CD4-positive, alpha-beta T cell (primary cell): ENCODE data around the gene AADACL4. TPM values are rescaled to one million over a fixed set of nuclear protein-coding genes. Genes with fewer than 3 reads are reported as not detected.
A peak's percentile ranks its signal among the peaks of the same experiment; 100 is the strongest.

Experiments
- ATAC-seq: fragments of 200-7000 bp; cut with Tn5 transposase; one replicate; pipeline ENCODE4 v1.10.0; 2022; ENCODE audit warnings: mild to moderate bottlenecking; ENCODE audit not compliant: poor library complexity
- CTCF ChIA-PET: fragments of 350-600 bp; sonication (Branson Sonifier 250); formaldehyde crosslinking; loops from one replicate; lab custom pipeline; 2021; ENCODE audit warnings: antibody characterized with exemption, inconsistent platforms; lab: Charles Lee
- POLR2A ChIA-PET: fragments of 350-600 bp; sonication (Branson Sonifier 250); formaldehyde crosslinking; loops from one replicate; lab custom pipeline; 2021; ENCODE audit warnings: antibody characterized with exemption, inconsistent platforms; lab: Charles Lee
- DNase-seq, 14 experiments: peaks; one replicate each; pipeline ENCODE4 v3.0.0-alpha.2; 2013 to 2020; ENCODE audit warnings: mixed read lengths in 2 of 14
- H3K27ac ChIP-seq, 2 donors: one replicate each; pipeline versions ENCODE4 v1.5.1 to v1.7.0; 2013; ENCODE audit warnings: low read length in 2 of 2, low read depth in 1 of 2, mild to moderate bottlenecking in 1 of 2
- H3K27me3 ChIP-seq, 2 experiments: 1 replicate in 1 of 2; 2 replicates in 1 of 2; pipeline versions ENCODE4 v1.6.1 to v1.7.0; 2013; ENCODE audit warnings: low read length in 2 of 2, control low read depth in 1 of 2, mild to moderate bottlenecking in 1 of 2, moderate library complexity in 1 of 2; ENCODE audit not compliant: insufficient read depth in 2 of 2, control insufficient read depth in 1 of 2
- H3K36me3 ChIP-seq: one replicate; pipeline ENCODE4 v1.6.1; 2013; ENCODE audit warnings: low read length, control low read depth; ENCODE audit not compliant: insufficient read depth
- H3K4me1 ChIP-seq: one replicate; pipeline ENCODE4 v1.6.1; 2013; ENCODE audit warnings: low read length, control low read depth; ENCODE audit not compliant: insufficient read depth
- H3K4me3 ChIP-seq: one replicate; pipeline ENCODE4 v1.5.1; 2013; ENCODE audit warnings: mild to moderate bottlenecking, low read length, moderate library complexity
- H3K9me3 ChIP-seq, 2 experiments: 1 replicate in 1 of 2; 2 replicates in 1 of 2; pipeline versions ENCODE4 v1.6.1 to v1.7.0; 2013; ENCODE audit warnings: low read length in 2 of 2, mild to moderate bottlenecking in 2 of 2, control low read depth in 1 of 2, moderate library complexity in 1 of 2; ENCODE audit not compliant: control insufficient read depth in 1 of 2, insufficient read depth in 1 of 2
- H3K27ac Mint-ChIP-seq: one replicate; pipeline ENCODE4 v1.8.0; 2020; ENCODE audit warnings: mixed read lengths
- H3K27me3 Mint-ChIP-seq: one replicate; pipeline ENCODE4 v1.8.0; 2021; ENCODE audit warnings: mixed read lengths
- H3K36me3 Mint-ChIP-seq: one replicate; pipeline ENCODE4 v1.8.0; 2021; ENCODE audit warnings: low read depth, mixed read lengths
- H3K4me1 Mint-ChIP-seq: one replicate; pipeline ENCODE4 v1.8.0; 2021; ENCODE audit warnings: low read depth, mixed read lengths
- H3K4me3 Mint-ChIP-seq: one replicate; pipeline ENCODE4 v1.8.0; 2020; ENCODE audit warnings: mild to moderate bottlenecking, mixed read lengths
- H3K9me3 Mint-ChIP-seq: one replicate; pipeline ENCODE4 v1.8.0; 2020; ENCODE audit warnings: mixed read lengths
- CTCF ChIP-seq: fragments of 200-600 bp; IDR thresholded peaks from one replicate; pipeline ENCODE4 v1.8.0; 2022; ENCODE audit warnings: antibody characterized with exemption, mild to moderate bottlenecking
- intact Hi-C, 2 experiments: fragments of 100-400 bp; cut with DNase I in 1 of 2; cut with micrococcal nuclease in 1 of 2; formaldehyde crosslinking; loops; one replicate each; pipeline versions ENCODE4 v1.15.1 to v1.9.0; 2023 to 2025; cut with DNase I, micrococcal nuclease
- total RNA-seq, 174 experiments: library from RNA in 2 of 174; stranded (reverse) in 2 of 174; gene quantifications; one replicate each; pipeline ENCODE4 v1.2.3 and lab custom pipeline; 2021 to 2026

The AADACL4 gene
- total RNA-seq, 2 experiments from 2014 or later: not detected

GRCh38 chr1:12615865-12616708 lies 27.8 kb upstream of the AADACL4 start:
- ATAC-seq: no peak
- Histone ChIP-seq H3K4me1 (peaks cover 79% of the 10 kb centered on the region), H3K9me3 (no peaks in the 10 kb centered on the region), H3K4me3 (peak overlapping the region; percentile 79), H3K27ac (peak overlapping the region in 1 of 2 donors; percentile 84), H3K36me3 (peaks cover 3% of the 10 kb centered on the region), H3K27me3 (no peaks in the 10 kb centered on the region)
- peaks cover 78% of the 10 kb centered on the region for H3K4me1 Mint-ChIP-seq
- POLR2A ChIA-PET: interaction anchor here (0.7 to 6.4 kb wide), 12 partner anchors 10 to 466 kb away, joined by 3 to 161 read pairs (median 6); no protein-coding TSS in a partner anchor
- DNase-seq: peak in 4 of 14 experiments; percentile 9 to 43 (median 34)
- no peak for TF ChIP-seq CTCF
- H3K9me3 Mint-ChIP-seq: no peaks in the 10 kb centered on the region
- peak overlapping the region; percentile 99 for H3K4me3 Mint-ChIP-seq
- CTCF ChIA-PET: interaction anchor here (7.0 kb wide), 1 partner anchor 15 kb away, joined by 78 read pairs; no protein-coding TSS in a partner anchor
- peaks cover 57% of the 10 kb centered on the region for H3K36me3 Mint-ChIP-seq
- peak overlapping the region; percentile 88 for H3K27ac Mint-ChIP-seq
- intact Hi-C loops: loop anchor here (5.0 to 10.0 kb wide), 5 partner anchors 104 to 499 kb away; no protein-coding TSS in a partner anchor
- H3K27me3 Mint-ChIP-seq: no peaks in the 10 kb centered on the region

GRCh38 chr1:12616709-12617373 lies 27.0 kb upstream of the AADACL4 start:
- ATAC-seq: no peak
- Mint-ChIP-seq H3K4me3 (peak overlapping the region; percentile 99), H3K9me3 (no peaks in the 10 kb centered on the region), H3K4me1 (peaks cover 72% of the 10 kb centered on the region), H3K36me3 (peaks cover 52% of the 10 kb centered on the region), H3K27me3 (no peaks in the 10 kb centered on the region), H3K27ac (peak overlapping the region; percentile 88)
- H3K4me3 ChIP-seq: peak overlapping the region; percentile 79
- no peaks in the 10 kb centered on the region for H3K9me3 ChIP-seq
- ChIA-PET POLR2A (interaction anchor here (0.7 to 6.4 kb wide), 14 partner anchors 11 to 466 kb away, joined by 3 to 161 read pairs (median 4); no protein-coding TSS in a partner anchor), CTCF (interaction anchor here (3.8 to 7.0 kb wide), 2 partner anchors 16 to 106 kb away, joined by 26 to 78 read pairs; no protein-coding TSS in a partner anchor)
- no peaks in the 10 kb centered on the region for H3K27me3 ChIP-seq
- intact Hi-C loops: loop anchor here (5.0 to 10.0 kb wide), 5 partner anchors 105 to 500 kb away; no protein-coding TSS in a partner anchor
- H3K27ac ChIP-seq: peak overlapping the region in 1 of 2 donors; percentile 84
- no peaks in the 10 kb centered on the region for H3K36me3 ChIP-seq
- peak in 8 of 14 experiments; percentile 9 to 55 (median 34) for DNase-seq
- no peak for TF ChIP-seq CTCF
- H3K4me1 ChIP-seq: peaks cover 77% of the 10 kb centered on the region

GRCh38 chr1:12617511-12617900 lies 26.4 kb upstream of the AADACL4 start:
- CTCF ChIA-PET: interaction anchor here (0.7 to 7.0 kb wide), 4 partner anchors 17 to 248 kb away, joined by 3 to 78 read pairs (median 15); no protein-coding TSS in a partner anchor
- peak overlapping the region; percentile 25 to 84 for H3K27ac ChIP-seq
- ATAC-seq: peak; percentile 33
- Mint-ChIP-seq H3K4me1 (peaks cover 67% of the 10 kb centered on the region), H3K4me3 (peak overlapping the region; percentile 99), H3K27me3 (no peaks in the 10 kb centered on the region), H3K27ac (peak overlapping the region; percentile 88), H3K9me3 (no peaks in the 10 kb centered on the region), H3K36me3 (peaks cover 47% of the 10 kb centered on the region)
- POLR2A ChIA-PET: interaction anchor here (0.7 to 6.4 kb wide), 20 partner anchors 12 to 442 kb away, joined by 3 to 161 read pairs (median 5); no protein-coding TSS in a partner anchor
- no peak for TF ChIP-seq CTCF
- intact Hi-C loops: loop anchor here (5.0 to 10.0 kb wide), 5 partner anchors 105 to 500 kb away; no protein-coding TSS in a partner anchor
- no peaks in the 10 kb centered on the region for H3K27me3 ChIP-seq
- H3K4me1 ChIP-seq: peaks cover 74% of the 10 kb centered on the region
- H3K9me3 ChIP-seq: no peaks in the 10 kb centered on the region
- H3K4me3 ChIP-seq: peak overlapping the region; percentile 79
- no peaks in the 10 kb centered on the region for H3K36me3 ChIP-seq
- peak in 13 of 14 experiments; percentile 17 to 90 (median 48) for DNase-seq
